CD8-positive, alpha-beta memory T cell (primary cell): ENCODE results near the gene AQP11. TPM values are rescaled to one million over a fixed set of nuclear protein-coding genes. Genes with fewer than 3 reads are reported as not detected.
"Not testable (repeated sequence)": the region's sequence is repeated elsewhere in the genome, so short reads cannot be mapped to it uniquely, and the experiment has no call there.

ENCODE experiments used
- CTCF ChIA-PET: fragments of 350-600 bp; sonication (Branson Sonifier 250); formaldehyde crosslinking; loops from one replicate; lab custom pipeline; 2021; ENCODE audit warnings: antibody characterized with exemption; lab: Charles Lee
- POLR2A ChIA-PET: fragments of 350-600 bp; sonication (Branson Sonifier 250); formaldehyde crosslinking; loops from one replicate; lab custom pipeline; 2021; ENCODE audit warnings: antibody characterized with exemption; lab: Charles Lee
- DNase-seq, 5 donors: peaks; one replicate each; pipeline versions ENCODE4 v3.0.0 to v3.0.0-alpha.2; 2020 to 2022; ENCODE audit warnings: mixed read lengths in 1 of 5
- H3K27ac ChIP-seq: one replicate; pipeline ENCODE4 v1.7.0; 2013; ENCODE audit warnings: low read depth, mild to moderate bottlenecking, low read length, moderate library complexity
- H3K27me3 ChIP-seq: 2 replicates; pipeline ENCODE4 v1.7.0; 2013; ENCODE audit warnings: low read length, mild to moderate bottlenecking; ENCODE audit not compliant: insufficient read depth, poor library complexity, severe bottlenecking
- H3K36me3 ChIP-seq: 2 replicates; pipeline ENCODE4 v1.7.0; 2013; ENCODE audit warnings: mild to moderate bottlenecking, low read length, moderate library complexity; ENCODE audit not compliant: insufficient read depth
- H3K4me1 ChIP-seq: 2 replicates; pipeline ENCODE4 v1.7.0; 2013; ENCODE audit warnings: mild to moderate bottlenecking, low read length, moderate library complexity; ENCODE audit not compliant: insufficient read depth
- H3K4me3 ChIP-seq: 2 replicates; pipeline ENCODE4 v1.7.0; 2013; ENCODE audit warnings: mild to moderate bottlenecking, low read length
- H3K9me3 ChIP-seq: 2 replicates; pipeline ENCODE4 v1.7.0; 2013; ENCODE audit warnings: mild to moderate bottlenecking, low read length
- H3K27ac Mint-ChIP-seq, 8 donors: one replicate each; pipeline ENCODE4 v1.8.0; 2020 to 2021; ENCODE audit warnings: mixed read lengths in 8 of 8, mild to moderate bottlenecking in 6 of 8, inconsistent platforms in 3 of 8, moderate library complexity in 3 of 8
- H3K27me3 Mint-ChIP-seq, 2 donors: one replicate each; pipeline ENCODE4 v1.8.0; 2020 to 2021; ENCODE audit warnings: mixed read lengths in 2 of 2, mild to moderate bottlenecking in 1 of 2, moderate library complexity in 1 of 2
- H3K36me3 Mint-ChIP-seq, 3 donors: one replicate each; pipeline ENCODE4 v1.8.0; 2020 to 2021; ENCODE audit warnings: mixed read lengths in 3 of 3, inconsistent platforms in 1 of 3, mild to moderate bottlenecking in 1 of 3
- H3K4me1 Mint-ChIP-seq, 3 donors: one replicate each; pipeline ENCODE4 v1.8.0; 2020 to 2021; ENCODE audit warnings: mixed read lengths in 3 of 3, inconsistent platforms in 1 of 3, mild to moderate bottlenecking in 1 of 3
- H3K4me3 Mint-ChIP-seq, 7 donors: one replicate each; pipeline ENCODE4 v1.8.0; 2020 to 2021; ENCODE audit warnings: mixed read lengths in 7 of 7, mild to moderate bottlenecking in 6 of 7, moderate library complexity in 4 of 7, inconsistent platforms in 2 of 7
- H3K9me3 Mint-ChIP-seq, 5 donors: one replicate each; pipeline ENCODE4 v1.8.0; 2020 to 2022; ENCODE audit warnings: mixed read lengths in 5 of 5, mild to moderate bottlenecking in 3 of 5, moderate library complexity in 2 of 5, inconsistent platforms in 1 of 5
- polyA plus RNA-seq: library from polyadenylated mRNA; unstranded; fragments of 300-500 nt; fragmentation: Illumina TruSeq; gene quantifications from one replicate; pipeline ENCODE4 v1.2.3, GENCODE V29; 2021
- total RNA-seq, 2 experiments: library from RNA; stranded (reverse); gene quantifications; one replicate each; pipeline ENCODE4 v1.2.3, GENCODE V29; 2021

Gene AQP11
- total and polyA plus RNA-seq, 3 experiments from 2014 or later = 0.11 to 1.4 (median 0.50) TPM

DNA sequence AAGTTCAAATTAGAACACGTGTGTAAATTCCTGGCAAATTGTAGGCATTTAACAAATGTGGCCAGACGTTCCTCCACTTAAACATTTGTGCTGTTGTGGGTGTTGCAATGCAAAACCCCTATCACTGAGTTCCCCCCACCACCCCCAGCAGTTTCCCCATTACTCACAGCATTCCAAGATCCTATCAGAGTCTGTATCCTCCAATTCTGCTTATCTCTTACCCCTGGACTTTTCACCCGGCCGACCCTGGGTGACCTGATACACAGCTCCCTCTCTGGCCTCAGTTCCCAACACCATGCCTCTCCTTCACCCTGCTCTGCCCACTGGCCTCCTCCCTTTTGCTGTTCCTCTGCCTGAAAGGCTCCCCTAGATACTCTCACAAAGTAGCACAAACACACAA is 31.4 kb upstream of the AQP11 start:
- H3K9me3 Mint-ChIP-seq = peaks cover 0 to 2% (median 0%) of the 10 kb centered on the region in 5 donors
- Histone ChIP-seq H3K4me1 (no peaks in the 10 kb centered on the region), H3K36me3 (no peaks in the 10 kb centered on the region), H3K27me3 (no peaks in the 10 kb centered on the region), H3K9me3 (no peaks in the 10 kb centered on the region), H3K27ac (no peak overlapping the region), H3K4me3 (no peak overlapping the region)
- no peaks in the 10 kb centered on the region for H3K36me3 Mint-ChIP-seq
- no peak overlapping the region for H3K27ac Mint-ChIP-seq
- POLR2A ChIA-PET = no interaction called here
- H3K27me3 Mint-ChIP-seq = peaks cover 0 to 2% of the 10 kb centered on the region in 2 donors
- no peaks in the 10 kb centered on the region for H3K4me1 Mint-ChIP-seq
- H3K4me3 Mint-ChIP-seq = no peak overlapping the region
- CTCF ChIA-PET = no interaction called here
- no peak for DNase-seq

GRCh38 chr11:77559686-77560401 is 29.9 kb upstream of the AQP11 start:
- no peaks in the 10 kb centered on the region for H3K27me3 ChIP-seq
- Mint-ChIP-seq H3K36me3 (no peaks in the 10 kb centered on the region), H3K4me3 (no peak overlapping the region), H3K27me3 (peaks cover 4 to 5% of the 10 kb centered on the region in 2 donors), H3K9me3 (peaks cover 0 to 4% (median under 1%) of the 10 kb centered on the region in 5 donors), H3K27ac (no peak overlapping the region), H3K4me1 (no peaks in the 10 kb centered on the region)
- H3K4me3 ChIP-seq = no peak overlapping the region
- CTCF ChIA-PET = no interaction called here
- H3K9me3 ChIP-seq = no peaks in the 10 kb centered on the region
- no peak for DNase-seq
- H3K36me3 ChIP-seq = no peaks in the 10 kb centered on the region
- H3K4me1 ChIP-seq = no peaks in the 10 kb centered on the region
- H3K27ac ChIP-seq = no peak overlapping the region
- POLR2A ChIA-PET = no interaction called here

GRCh38 chr11:77560605-77561004 is 29.1 kb upstream of the AQP11 start:
- no peaks in the 10 kb centered on the region for H3K9me3 ChIP-seq
- no peaks in the 10 kb centered on the region for H3K27me3 ChIP-seq
- Mint-ChIP-seq H3K4me1 (no peaks in the 10 kb centered on the region), H3K4me3 (no peak overlapping the region), H3K27me3 (peaks cover 9% of the 10 kb centered on the region in 2 donors), H3K36me3 (no peaks in the 10 kb centered on the region), H3K9me3 (peaks cover 0 to 8% (median 2%) of the 10 kb centered on the region in 5 donors), H3K27ac (no peak overlapping the region)
- ChIA-PET POLR2A (no interaction called here), CTCF (no interaction called here)
- no peaks in the 10 kb centered on the region for H3K4me1 ChIP-seq
- no peak overlapping the region for H3K4me3 ChIP-seq
- H3K27ac ChIP-seq = no peak overlapping the region
- H3K36me3 ChIP-seq = no peaks in the 10 kb centered on the region
- DNase-seq = no peak

DNA sequence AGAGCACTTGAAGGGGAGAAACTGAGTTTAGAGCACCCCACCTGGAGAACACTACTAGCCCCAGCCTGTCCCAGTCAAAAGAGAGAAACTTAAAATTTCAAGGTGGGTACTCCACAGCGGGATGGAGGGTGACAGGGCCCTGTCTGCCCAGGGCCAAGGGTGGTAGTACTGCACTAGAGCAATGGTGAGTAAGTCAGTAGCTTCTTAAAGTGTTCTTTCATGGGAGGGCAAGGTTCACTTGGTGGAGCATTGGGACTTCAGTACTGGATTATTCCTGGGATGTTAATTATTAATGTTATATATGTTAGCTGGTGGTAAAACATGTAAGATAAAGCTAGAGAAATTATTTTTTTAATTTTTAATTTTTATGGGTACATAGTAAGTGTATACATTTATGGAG is 28.5 kb upstream of the AQP11 start:
- POLR2A ChIA-PET = no interaction called here
- no peaks in the 10 kb centered on the region for H3K9me3 ChIP-seq
- H3K27ac ChIP-seq = no peak overlapping the region
- DNase-seq = no peak
- CTCF ChIA-PET = no interaction called here
- H3K4me3 ChIP-seq = no peak overlapping the region
- H3K9me3 Mint-ChIP-seq = peaks cover 0 to 8% (median 2%) of the 10 kb centered on the region in 5 donors
- H3K4me1 ChIP-seq = no peaks in the 10 kb centered on the region
- H3K4me1 Mint-ChIP-seq = no peaks in the 10 kb centered on the region
- H3K27me3 ChIP-seq = no peaks in the 10 kb centered on the region
- H3K27ac Mint-ChIP-seq = no peak overlapping the region
- peaks cover 11 to 14% of the 10 kb centered on the region in 2 donors for H3K27me3 Mint-ChIP-seq
- H3K36me3 ChIP-seq = no peaks in the 10 kb centered on the region
- no peak overlapping the region for H3K4me3 Mint-ChIP-seq
- H3K36me3 Mint-ChIP-seq = no peaks in the 10 kb centered on the region

GRCh38 chr11:77568306-77568705 is 21.4 kb upstream of the AQP11 start:
- peak overlapping the region in 1 of 8 donors; percentile 64 for H3K27ac Mint-ChIP-seq

GRCh38 chr11:77568916-77569675 is 20.7 kb upstream of the AQP11 start:
- no peak overlapping the region for H3K4me3 ChIP-seq
- H3K4me3 Mint-ChIP-seq = no peak overlapping the region
- no peak for DNase-seq
- H3K4me1 Mint-ChIP-seq = no peaks in the 10 kb centered on the region
- peaks cover 0 to 6% (median 2%) of the 10 kb centered on the region in 5 donors for H3K9me3 Mint-ChIP-seq
- H3K27me3 ChIP-seq = no peaks in the 10 kb centered on the region
- ChIA-PET POLR2A (no interaction called here), CTCF (no interaction called here)
- H3K36me3 ChIP-seq = no peaks in the 10 kb centered on the region
- H3K4me1 ChIP-seq = no peaks in the 10 kb centered on the region
- no peak overlapping the region for H3K27ac Mint-ChIP-seq
- H3K27me3 Mint-ChIP-seq = peaks cover 18 to 38% of the 10 kb centered on the region in 2 donors
- H3K27ac ChIP-seq = no peak overlapping the region
- H3K36me3 Mint-ChIP-seq = peaks cover 0 to 5% (median 5%) of the 10 kb centered on the region in 3 donors
- H3K9me3 ChIP-seq = no peaks in the 10 kb centered on the region

More at GRCh38 chr11:77568306-77568705, 21.4 kb upstream of the AQP11 start:
- Histone ChIP-seq H3K27me3 (no peaks in the 10 kb centered on the region), H3K4me3 (no peak overlapping the region), H3K9me3 (no peaks in the 10 kb centered on the region), H3K27ac (no peak overlapping the region), H3K4me1 (no peaks in the 10 kb centered on the region), H3K36me3 (no peaks in the 10 kb centered on the region)
- Mint-ChIP-seq H3K4me1 (no peaks in the 10 kb centered on the region), H3K9me3 (peaks cover 0 to 8% (median 2%) of the 10 kb centered on the region in 5 donors), H3K36me3 (peaks cover 0 to 5% (median 5%) of the 10 kb centered on the region in 3 donors), H3K4me3 (no peak overlapping the region), H3K27me3 (peaks cover 21 to 39% of the 10 kb centered on the region in 2 donors)
- POLR2A ChIA-PET = no interaction called here
- DNase-seq = no peak
- CTCF ChIA-PET = no interaction called here

GRCh38 chr11:77569676-77570070 is 20.1 kb upstream of the AQP11 start:
- Histone ChIP-seq H3K36me3 (no peaks in the 10 kb centered on the region), H3K4me1 (no peaks in the 10 kb centered on the region), H3K9me3 (no peaks in the 10 kb centered on the region), H3K27me3 (no peaks in the 10 kb centered on the region), H3K27ac (no peak overlapping the region), H3K4me3 (no peak overlapping the region)
- CTCF ChIA-PET = no interaction called here
- Mint-ChIP-seq H3K36me3 (peaks cover 0 to 5% (median 5%) of the 10 kb centered on the region in 3 donors), H3K9me3 (peaks cover 0 to 5% (median 2%) of the 10 kb centered on the region in 5 donors), H3K27ac (no peak overlapping the region), H3K4me3 (no peak overlapping the region), H3K27me3 (peaks cover 18 to 36% of the 10 kb centered on the region in 2 donors), H3K4me1 (no peaks in the 10 kb centered on the region)
- DNase-seq = no peak
- POLR2A ChIA-PET = no interaction called here

DNA sequence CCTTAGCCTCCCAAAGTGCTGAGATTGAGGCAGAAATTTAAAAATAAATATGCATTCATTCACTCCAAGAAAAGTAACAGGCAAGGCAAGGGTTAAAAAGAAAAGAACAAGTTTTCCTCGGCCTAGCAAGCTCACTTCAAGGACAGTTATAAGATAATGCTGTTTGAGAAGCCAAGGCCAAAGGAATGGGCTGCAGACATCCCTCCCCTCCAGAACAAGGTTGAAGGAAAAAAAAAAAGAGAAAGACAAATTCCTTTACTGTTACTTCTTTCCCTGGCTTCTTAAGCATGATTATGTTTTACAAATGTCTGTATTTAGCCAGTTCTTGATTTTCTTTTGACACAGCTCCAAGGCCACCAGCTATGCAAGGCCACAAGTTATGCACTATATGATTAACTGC is 18.9 kb upstream of the AQP11 start:
- H3K27ac ChIP-seq, H3K4me1 ChIP-seq, H3K27ac Mint-ChIP-seq, POLR2A ChIA-PET, H3K36me3 Mint-ChIP-seq, H3K9me3 ChIP-seq, H3K9me3 Mint-ChIP-seq, H3K4me1 Mint-ChIP-seq, DNase-seq, H3K4me3 Mint-ChIP-seq, H3K4me3 ChIP-seq, H3K36me3 ChIP-seq, CTCF ChIA-PET, H3K27me3 ChIP-seq: not testable (repeated sequence)
- peaks cover 13 to 29% of the 10 kb centered on the region in 2 donors for H3K27me3 Mint-ChIP-seq
